ENCODE data around the gene PITPNC1. TPM values are rescaled to one million over a fixed set of nuclear protein-coding genes. Genes with fewer than 3 reads are reported as not detected.

The PITPNC1 gene
- total and polyA plus RNA-seq, 7 donors, result 3.0 to 15.7 (median 5.6) TPM

DNA sequence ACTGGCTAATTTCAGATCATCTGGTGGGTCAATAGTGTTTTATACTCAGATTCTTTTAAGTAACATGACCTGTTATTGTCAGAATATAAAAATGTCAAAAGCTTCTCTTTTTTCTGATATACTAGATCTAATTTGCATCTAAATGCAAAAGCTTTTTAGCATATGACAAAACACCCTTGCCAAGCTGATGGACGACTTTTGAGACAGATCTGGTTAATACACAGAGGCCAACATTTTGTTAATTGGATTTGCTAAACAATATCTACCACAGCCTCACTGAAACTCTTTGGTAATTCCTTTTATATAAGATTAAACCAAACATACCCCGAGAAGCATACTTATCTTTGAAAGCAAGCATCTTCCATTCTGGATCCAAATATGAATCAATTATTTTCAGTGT, 330.4 kb downstream of the PITPNC1 start:
- TF ChIP-seq POLR2A (IDR thresholded peaks at IDR 0.05) (no peak), POLR2AphosphoS5 (IDR thresholded peaks at IDR 0.05) (no peak), EP300 (IDR thresholded peaks at IDR 0.05) (no peak)
- TF ChIP-seq, protein P1, sequence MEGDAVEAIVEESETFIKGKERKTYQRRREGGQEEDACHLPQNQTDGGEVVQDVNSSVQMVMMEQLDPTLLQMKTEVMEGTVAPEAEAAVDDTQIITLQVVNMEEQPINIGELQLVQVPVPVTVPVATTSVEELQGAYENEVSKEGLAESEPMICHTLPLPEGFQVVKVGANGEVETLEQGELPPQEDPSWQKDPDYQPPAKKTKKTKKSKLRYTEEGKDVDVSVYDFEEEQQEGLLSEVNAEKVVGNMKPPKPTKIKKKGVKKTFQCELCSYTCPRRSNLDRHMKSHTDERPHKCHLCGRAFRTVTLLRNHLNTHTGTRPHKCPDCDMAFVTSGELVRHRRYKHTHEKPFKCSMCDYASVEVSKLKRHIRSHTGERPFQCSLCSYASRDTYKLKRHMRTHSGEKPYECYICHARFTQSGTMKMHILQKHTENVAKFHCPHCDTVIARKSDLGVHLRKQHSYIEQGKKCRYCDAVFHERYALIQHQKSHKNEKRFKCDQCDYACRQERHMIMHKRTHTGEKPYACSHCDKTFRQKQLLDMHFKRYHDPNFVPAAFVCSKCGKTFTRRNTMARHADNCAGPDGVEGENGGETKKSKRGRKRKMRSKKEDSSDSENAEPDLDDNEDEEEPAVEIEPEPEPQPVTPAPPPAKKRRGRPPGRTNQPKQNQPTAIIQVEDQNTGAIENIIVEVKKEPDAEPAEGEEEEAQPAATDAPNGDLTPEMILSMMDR (IDR thresholded peaks at IDR 0.05), result no peak
- H3K4me3 ChIP-seq, result no peak overlapping the region
- intact Hi-C loops (cut with DNase I), result no loop called here
- H3K36me3 ChIP-seq, result no peaks in the 10 kb centered on the region
- DNase-seq, result no peak
- 78 to 81% methylated on average over 2 of the region's 2 CpGs for WGBS, 2 donors
- H3K27me3 ChIP-seq, result peaks cover 0 to 3% (median 0%) of the 10 kb centered on the region in 3 donors
- no peaks in the 10 kb centered on the region for H3K4me1 ChIP-seq
- no peak overlapping the region for H3K27ac ChIP-seq
- no peaks in the 10 kb centered on the region for H3K9me3 ChIP-seq

- Histone ChIP-seq H3K4me3 (no peak overlapping the region), H3K36me3 (no peaks in the 10 kb centered on the region), H3K27me3 (peaks cover 0 to 3% (median 0%) of the 10 kb centered on the region in 3 donors), H3K4me1 (no peaks in the 10 kb centered on the region), H3K27ac (no peak overlapping the region), H3K9me3 (no peaks in the 10 kb centered on the region)
- TF ChIP-seq POLR2A (IDR thresholded peaks at IDR 0.05) (no peak), EP300 (IDR thresholded peaks at IDR 0.05) (no peak), POLR2AphosphoS5 (IDR thresholded peaks at IDR 0.05) (no peak)
- TF ChIP-seq, protein P1 (IDR thresholded peaks at IDR 0.05), result no peak
- WGBS, 2 donors, result 83 to 89% methylated on average over 3 of the region's 3 CpGs
- intact Hi-C loops (cut with DNase I), result no loop called here
- DNase-seq, result no peak
These were observed 331.3 kb downstream of the PITPNC1 start for GRCh38 chr17:67708378-67708777.

DNA sequence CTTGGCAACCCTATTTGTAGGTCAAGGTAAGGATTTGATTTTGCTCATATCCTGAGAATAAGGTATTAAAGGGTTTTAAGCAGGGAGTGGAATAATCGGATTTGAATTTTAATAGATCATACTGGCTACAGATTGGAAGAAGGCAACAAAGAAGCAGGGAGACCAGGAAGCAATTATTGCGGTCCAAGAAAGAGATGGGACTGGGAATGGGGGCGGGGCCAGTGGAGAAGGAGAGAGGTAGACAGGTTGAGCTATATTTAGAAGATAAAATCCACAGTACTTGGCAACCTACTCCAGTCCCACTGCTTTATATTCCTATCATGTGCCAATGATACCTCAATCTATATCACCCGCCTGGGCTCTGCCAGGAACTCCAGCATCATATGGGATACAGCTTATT, 334.8 kb downstream of the PITPNC1 start:
- intact Hi-C loops (cut with DNase I), result loop anchor here (10.0 kb wide), 1 partner anchor 347 kb away; the partner anchor contains the start of gene PSMD12
- no peaks in the 10 kb centered on the region for H3K36me3 ChIP-seq
- H3K27ac ChIP-seq, result no peak overlapping the region
- no peaks in the 10 kb centered on the region for H3K27me3 ChIP-seq
- DNase-seq, result no peak
- H3K4me1 ChIP-seq, result peaks cover 0 to 2% (median under 1%) of the 10 kb centered on the region in 4 donors
- TF ChIP-seq, protein P1 (IDR thresholded peaks at IDR 0.05), result no peak
- no peak for TF ChIP-seq EP300 (IDR thresholded peaks at IDR 0.05)
- TF ChIP-seq POLR2AphosphoS5 (IDR thresholded peaks at IDR 0.05), result no peak
- no peak for TF ChIP-seq POLR2A (IDR thresholded peaks at IDR 0.05)
- 73 to 74% methylated on average over 4 of the region's 4 CpGs for WGBS, 2 donors
- no peak overlapping the region for H3K4me3 ChIP-seq
- H3K9me3 ChIP-seq, result no peaks in the 10 kb centered on the region

- DNase-seq, result no peak
- Histone ChIP-seq H3K36me3 (no peaks in the 10 kb centered on the region), H3K4me1 (peaks cover 0 to 7% (median 2%) of the 10 kb centered on the region in 4 donors), H3K27me3 (no peaks in the 10 kb centered on the region), H3K27ac (no peak overlapping the region), H3K9me3 (no peaks in the 10 kb centered on the region), H3K4me3 (no peak overlapping the region)
- 95 to 98% methylated on average over 4 of the region's 4 CpGs for WGBS, 2 donors
- intact Hi-C loops (cut with DNase I), result loop anchor here (10.0 kb wide), 1 partner anchor 348 kb away; the partner anchor contains the start of gene PSMD12
- TF ChIP-seq EP300 (IDR thresholded peaks at IDR 0.05) (no peak), POLR2AphosphoS5 (IDR thresholded peaks at IDR 0.05) (no peak), POLR2A (IDR thresholded peaks at IDR 0.05) (no peak)
- TF ChIP-seq, protein P1 (IDR thresholded peaks at IDR 0.05), result no peak
These were observed 335.3 kb downstream of the PITPNC1 start for GRCh38 chr17:67712375-67712774.

GRCh38 chr17:67713169-67713568, 336.1 kb downstream of the PITPNC1 start:
- no peak for DNase-seq
- no peak for TF ChIP-seq EP300 (IDR thresholded peaks at IDR 0.05)
- TF ChIP-seq POLR2AphosphoS5 (IDR thresholded peaks at IDR 0.05), result no peak
- TF ChIP-seq, protein P1 (IDR thresholded peaks at IDR 0.05), result no peak
- no peak for TF ChIP-seq POLR2A (IDR thresholded peaks at IDR 0.05)
- Histone ChIP-seq H3K36me3 (no peaks in the 10 kb centered on the region), H3K27me3 (no peaks in the 10 kb centered on the region), H3K4me1 (peaks cover 0 to 8% (median 2%) of the 10 kb centered on the region in 4 donors), H3K9me3 (no peaks in the 10 kb centered on the region), H3K4me3 (no peak overlapping the region), H3K27ac (no peak overlapping the region)
- WGBS, 2 donors, result 95 to 96% methylated on average over 3 of the region's 3 CpGs
- intact Hi-C loops (cut with DNase I), result loop anchor here (10.0 kb wide), 1 partner anchor 348 kb away; the partner anchor contains the start of gene PSMD12
